GM12878 (cell line): Measurements from ENCODE around the gene SPTBN2.

Experiments
- CTCF ChIP-seq, 3 experiments: IDR thresholded peaks in 2 of 3; conservative IDR thresholded peaks in 1 of 3; 2 replicates each; pipeline ENCODE4 v1.5.1; 2011; ENCODE audit warnings: low read depth in 3 of 3, low read length in 3 of 3, mild to moderate bottlenecking in 3 of 3, control low read depth in 2 of 3, moderate library complexity in 2 of 3, inconsistent platforms in 1 of 3, mixed read lengths in 1 of 3; ENCODE audit not compliant: control insufficient read depth in 2 of 3, insufficient read depth in 1 of 3; ENCODE audit errors: extremely low read depth in 1 of 3
- HCFC1 ChIP-seq: fragments of 150-350 bp; IDR thresholded peaks from 2 replicates; pipeline ENCODE4 v1.6.1; 2014; ENCODE audit warnings: low read length
- NBN ChIP-seq: fragments of 450-650 bp; IDR thresholded peaks from 2 replicates; pipeline ENCODE4 v1.6.1; 2016
- POLR2A ChIP-seq: IDR thresholded peaks from 2 replicates; pipeline ENCODE4 v1.6.1; 2011; ENCODE audit warnings: low read depth, mild to moderate bottlenecking, low read length
- POLR2AphosphoS5 ChIP-seq: IDR thresholded peaks from 2 replicates; pipeline ENCODE4 v1.6.1; 2011; ENCODE audit warnings: mild to moderate bottlenecking, low read length, inconsistent platforms
- RAD21 ChIP-seq: IDR thresholded peaks from 2 replicates; pipeline ENCODE4 v1.6.1; 2011; ENCODE audit warnings: mild to moderate bottlenecking, low read depth, low read length, moderate library complexity; ENCODE audit not compliant: insufficient read depth
- RUNX3 ChIP-seq: IDR thresholded peaks from 2 replicates; pipeline ENCODE4 v1.6.1; 2012; ENCODE audit warnings: low read length, inconsistent platforms
- SIN3A ChIP-seq: IDR thresholded peaks from 2 replicates; pipeline ENCODE4 v1.6.1; 2012; ENCODE audit warnings: low read depth, low read length, improper control_type of control experiment
- SPI1 ChIP-seq: IDR thresholded peaks from 2 replicates; pipeline ENCODE4 v1.6.1; 2011; ENCODE audit warnings: low read depth, mild to moderate bottlenecking, low read length, moderate library complexity, borderline replicate concordance; ENCODE audit not compliant: insufficient read depth
- TBL1XR1 ChIP-seq: IDR thresholded peaks from 2 replicates; pipeline ENCODE4 v1.6.1; 2012; ENCODE audit warnings: low read depth, low read length, improper control_type of control experiment
- ZBED1 ChIP-seq: IDR thresholded peaks from 2 replicates; pipeline ENCODE4 v1.6.1; 2016; ENCODE audit warnings: borderline replicate concordance
- TF ChIP-seq, protein P1 (sequence below): IDR thresholded peaks from 2 replicates; pipeline ENCODE4 v1.6.1; 2012; ENCODE audit warnings: low read depth, low read length, improper control_type of control experiment
- TF ChIP-seq, protein P2 (sequence below): IDR thresholded peaks from 2 replicates; pipeline ENCODE4 v1.6.1; 2012; ENCODE audit warnings: low read length, inconsistent platforms
- TF ChIP-seq, protein P3 (sequence below): fragments of 450-650 bp; IDR thresholded peaks from 2 replicates; pipeline ENCODE4 v1.6.1; 2017; ENCODE audit warnings: mild to moderate bottlenecking

DNA sequence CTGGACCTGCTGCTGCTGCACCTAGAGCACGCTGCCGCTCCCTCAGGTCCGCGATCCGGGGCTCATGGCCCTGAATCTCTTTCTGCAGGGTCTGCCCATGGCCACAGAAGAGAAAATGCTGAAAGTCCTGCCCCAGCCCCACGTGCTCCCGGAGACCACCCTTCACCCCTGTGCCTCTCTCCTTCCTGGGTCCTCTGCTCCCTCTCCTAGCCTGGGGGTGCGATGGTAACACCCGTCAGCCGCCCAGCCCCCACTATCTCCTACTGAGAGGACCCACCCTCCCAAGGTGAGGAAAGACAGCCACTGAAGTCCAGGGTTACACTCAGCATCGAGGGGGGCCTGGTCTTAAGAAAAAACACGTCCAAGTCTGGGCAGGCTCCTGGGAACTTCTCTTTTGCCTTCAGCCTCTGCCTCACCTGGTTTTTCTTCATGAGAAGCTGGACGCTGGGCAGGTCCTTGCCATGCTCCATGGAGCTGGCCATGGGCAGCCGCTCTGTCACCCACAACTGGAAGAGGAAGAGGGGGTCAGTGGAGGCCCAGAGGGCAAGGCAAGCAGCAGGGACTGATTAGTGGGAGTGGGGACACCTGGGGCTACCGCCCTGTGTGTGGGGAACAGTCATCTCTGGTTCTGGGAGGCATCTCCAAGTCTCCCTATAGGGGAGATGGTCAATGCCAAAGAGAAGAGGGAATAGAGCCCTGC is 35.5 kb downstream of the SPTBN2 start:
- TF ChIP-seq HCFC1 (no peak), POLR2A (no peak), SPI1 (no peak), NBN (no peak), SIN3A (no peak), ZBED1 (no peak), TBL1XR1 (no peak), RAD21 (no peak), POLR2AphosphoS5 (no peak), CTCF (IDR thresholded peaks at IDR 0.05 in 2 of 3, conservative IDR thresholded peaks at IDR 0.05 in 1 of 3; ENCODE audit: control insufficient read depth in 2 of 3, extremely low read depth in 1 of 3, insufficient read depth in 1 of 3, low read depth in 3 of 3, low read length in 3 of 3) (no peak), RUNX3 (no peak)
- TF ChIP-seq, protein P1, sequence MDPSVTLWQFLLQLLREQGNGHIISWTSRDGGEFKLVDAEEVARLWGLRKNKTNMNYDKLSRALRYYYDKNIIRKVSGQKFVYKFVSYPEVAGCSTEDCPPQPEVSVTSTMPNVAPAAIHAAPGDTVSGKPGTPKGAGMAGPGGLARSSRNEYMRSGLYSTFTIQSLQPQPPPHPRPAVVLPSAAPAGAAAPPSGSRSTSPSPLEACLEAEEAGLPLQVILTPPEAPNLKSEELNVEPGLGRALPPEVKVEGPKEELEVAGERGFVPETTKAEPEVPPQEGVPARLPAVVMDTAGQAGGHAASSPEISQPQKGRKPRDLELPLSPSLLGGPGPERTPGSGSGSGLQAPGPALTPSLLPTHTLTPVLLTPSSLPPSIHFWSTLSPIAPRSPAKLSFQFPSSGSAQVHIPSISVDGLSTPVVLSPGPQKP = no peak
- TF ChIP-seq, protein P2, sequence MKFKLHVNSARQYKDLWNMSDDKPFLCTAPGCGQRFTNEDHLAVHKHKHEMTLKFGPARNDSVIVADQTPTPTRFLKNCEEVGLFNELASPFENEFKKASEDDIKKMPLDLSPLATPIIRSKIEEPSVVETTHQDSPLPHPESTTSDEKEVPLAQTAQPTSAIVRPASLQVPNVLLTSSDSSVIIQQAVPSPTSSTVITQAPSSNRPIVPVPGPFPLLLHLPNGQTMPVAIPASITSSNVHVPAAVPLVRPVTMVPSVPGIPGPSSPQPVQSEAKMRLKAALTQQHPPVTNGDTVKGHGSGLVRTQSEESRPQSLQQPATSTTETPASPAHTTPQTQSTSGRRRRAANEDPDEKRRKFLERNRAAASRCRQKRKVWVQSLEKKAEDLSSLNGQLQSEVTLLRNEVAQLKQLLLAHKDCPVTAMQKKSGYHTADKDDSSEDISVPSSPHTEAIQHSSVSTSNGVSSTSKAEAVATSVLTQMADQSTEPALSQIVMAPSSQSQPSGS = no peak
- TF ChIP-seq, protein P3, sequence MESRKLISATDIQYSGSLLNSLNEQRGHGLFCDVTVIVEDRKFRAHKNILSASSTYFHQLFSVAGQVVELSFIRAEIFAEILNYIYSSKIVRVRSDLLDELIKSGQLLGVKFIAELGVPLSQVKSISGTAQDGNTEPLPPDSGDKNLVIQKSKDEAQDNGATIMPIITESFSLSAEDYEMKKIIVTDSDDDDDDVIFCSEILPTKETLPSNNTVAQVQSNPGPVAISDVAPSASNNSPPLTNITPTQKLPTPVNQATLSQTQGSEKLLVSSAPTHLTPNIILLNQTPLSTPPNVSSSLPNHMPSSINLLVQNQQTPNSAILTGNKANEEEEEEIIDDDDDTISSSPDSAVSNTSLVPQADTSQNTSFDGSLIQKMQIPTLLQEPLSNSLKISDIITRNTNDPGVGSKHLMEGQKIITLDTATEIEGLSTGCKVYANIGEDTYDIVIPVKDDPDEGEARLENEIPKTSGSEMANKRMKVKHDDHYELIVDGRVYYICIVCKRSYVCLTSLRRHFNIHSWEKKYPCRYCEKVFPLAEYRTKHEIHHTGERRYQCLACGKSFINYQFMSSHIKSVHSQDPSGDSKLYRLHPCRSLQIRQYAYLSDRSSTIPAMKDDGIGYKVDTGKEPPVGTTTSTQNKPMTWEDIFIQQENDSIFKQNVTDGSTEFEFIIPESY = no peak
